ENCODE data around the gene SRBD1.

SRBD1 gene

DNA sequence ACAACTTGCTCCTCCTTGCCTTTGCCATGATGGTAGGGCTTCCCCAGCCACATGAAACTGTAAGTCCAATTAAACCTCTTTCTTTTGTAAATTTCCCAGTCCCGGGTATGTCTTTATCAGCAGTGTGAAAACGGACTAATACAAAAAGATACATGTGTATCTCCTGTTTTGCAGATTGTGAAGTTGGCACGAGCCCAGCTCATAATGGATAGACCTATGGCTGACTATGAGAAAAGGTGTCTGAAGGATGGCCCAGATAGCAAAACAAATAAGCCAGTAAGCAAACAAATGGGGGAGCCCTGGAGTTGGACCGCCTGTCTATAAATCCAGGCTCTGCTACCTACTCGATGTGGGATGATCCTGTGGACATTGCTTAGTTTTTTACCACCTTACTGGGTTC is 24.9 kb upstream of the SRBD1 start:
- no peak for DNase-seq (ENCODE audit: low spot score)

DNA sequence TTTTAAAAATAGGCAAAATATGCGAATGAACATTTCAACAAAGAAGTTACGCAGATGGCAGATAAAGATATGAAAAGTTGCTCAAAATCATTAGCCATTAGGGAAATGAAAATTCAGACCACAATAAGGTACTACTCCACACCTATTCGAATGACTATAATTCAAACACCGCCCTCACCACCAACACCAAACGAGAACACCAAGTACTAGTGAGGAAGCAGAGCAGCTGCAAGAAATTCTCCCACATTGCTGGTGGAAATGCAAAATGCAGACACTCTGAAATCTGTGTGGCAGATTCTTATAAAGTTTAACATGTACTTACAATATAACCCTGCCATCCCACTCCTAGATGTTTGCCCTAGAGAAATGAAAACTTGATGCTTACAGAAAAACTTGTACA is 23.2 kb upstream of the SRBD1 start:
- no peak for DNase-seq (ENCODE audit: low spot score)

- DNase-seq (ENCODE audit: low spot score) = no peak
Measured at GRCh38 chr2:45631955-45632354, 20.9 kb upstream of the SRBD1 start.

DNA sequence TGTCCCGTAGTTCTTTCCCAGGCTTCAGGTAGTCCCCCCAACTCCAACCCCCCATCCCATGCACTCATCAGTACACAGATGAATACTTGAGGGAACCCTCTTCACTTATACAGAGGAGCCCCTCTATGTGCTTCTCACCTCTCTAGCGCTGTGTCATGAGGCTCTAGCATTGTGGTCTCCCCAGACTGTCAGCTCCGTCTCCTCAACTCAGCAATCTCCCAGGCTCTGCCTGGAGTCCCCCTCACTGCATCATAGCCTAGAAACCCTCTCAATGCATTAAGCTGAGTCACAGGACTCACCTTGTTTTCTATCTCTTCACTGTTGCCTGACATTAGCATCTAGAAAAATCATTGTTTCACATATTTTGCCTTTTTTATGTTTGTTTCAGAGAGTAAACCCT is 20.3 kb upstream of the SRBD1 start:
- no peak for DNase-seq (ENCODE audit: low spot score)

DNA sequence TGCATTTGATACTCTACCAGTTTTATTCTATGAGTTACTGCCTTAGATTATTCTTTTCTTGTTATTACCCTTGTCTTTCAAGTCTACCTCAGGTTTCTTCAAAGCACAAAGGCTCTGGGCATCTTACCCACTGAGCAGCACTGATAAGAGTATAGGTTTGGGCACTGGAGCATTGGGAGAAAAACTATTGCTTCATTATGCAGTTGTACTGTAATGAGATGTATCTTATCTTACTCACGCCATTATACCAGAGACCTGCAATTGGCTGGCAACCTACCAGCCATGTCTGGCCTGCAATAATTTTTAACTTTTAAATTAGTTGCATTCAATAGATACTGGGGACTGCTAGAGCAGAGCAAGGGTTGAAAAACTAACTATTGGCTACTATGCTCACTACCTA is 18.9 kb upstream of the SRBD1 start:
- DNase-seq (ENCODE audit: low spot score) = no peak

DNA sequence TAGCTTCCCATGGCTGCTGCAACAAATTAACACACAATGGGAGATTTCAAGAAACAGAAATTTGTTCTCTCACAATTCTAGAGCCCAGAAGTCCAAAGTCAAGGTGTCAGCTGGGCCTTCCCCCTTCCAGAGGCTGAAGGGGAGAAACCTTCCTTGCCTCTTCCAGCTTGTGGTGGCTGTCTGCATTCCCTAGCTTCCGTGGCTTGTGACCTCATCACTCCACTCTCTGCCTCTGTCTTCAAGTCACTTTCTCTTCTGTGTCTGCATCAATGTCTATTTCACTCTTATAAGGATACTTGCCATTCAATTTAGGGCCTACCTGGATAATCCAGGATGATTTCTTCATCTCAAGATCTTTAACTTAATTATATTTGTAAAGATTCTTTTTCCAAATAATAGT is 16.8 kb upstream of the SRBD1 start:
- DNase-seq (ENCODE audit: low spot score) = no peak

DNA sequence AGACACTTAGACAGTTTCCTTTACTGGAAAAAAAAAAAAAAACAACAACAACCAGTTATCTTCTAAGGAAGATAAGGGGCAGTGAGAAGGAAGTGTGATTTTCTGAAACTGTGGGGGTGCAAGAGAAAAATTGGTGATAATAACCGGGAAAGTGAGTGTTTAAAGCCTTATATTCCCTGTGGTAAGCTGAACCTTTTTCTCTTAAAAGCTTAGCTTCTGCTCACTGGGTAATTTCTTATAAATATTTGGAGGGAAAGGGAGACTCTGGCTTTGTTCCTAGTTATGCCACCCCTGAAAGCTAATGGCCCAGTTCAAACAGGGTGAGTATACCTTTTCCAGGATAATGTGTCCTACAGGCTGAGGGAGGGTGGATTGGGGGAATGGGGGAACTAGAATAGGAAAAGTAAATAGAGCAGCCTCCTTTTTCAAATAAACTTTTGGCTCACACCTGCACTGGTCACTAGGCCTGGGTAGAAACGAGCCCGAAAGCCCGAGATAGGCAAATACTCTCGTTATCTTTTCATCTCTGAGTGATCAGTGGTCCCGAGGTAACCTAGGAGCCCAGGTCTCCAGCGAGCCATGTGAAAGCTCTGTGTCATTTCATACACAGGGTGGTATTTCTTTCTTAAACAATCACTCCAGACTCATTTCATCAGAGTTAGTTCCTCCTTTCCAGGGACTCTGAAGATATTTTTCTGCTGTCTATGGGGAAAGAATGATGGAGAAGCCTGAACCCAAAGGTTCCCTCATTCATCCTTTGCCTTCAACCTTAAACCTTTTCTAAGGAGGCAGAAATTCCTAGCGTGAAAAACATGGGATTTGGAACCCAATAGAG is 15.5 kb upstream of the SRBD1 start:
- no peak for DNase-seq (ENCODE audit: low spot score)

GRCh38 chr2:45625824-45626223 is 14.8 kb upstream of the SRBD1 start:
- DNase-seq (ENCODE audit: low spot score) = no peak

- no peak for DNase-seq (ENCODE audit: low spot score)
Measured at GRCh38 chr2:45623098-45623497, 12.0 kb upstream of the SRBD1 start.

- no peak for DNase-seq (ENCODE audit: low spot score)
Measured at GRCh38 chr2:45622336-45623075, 11.4 kb upstream of the SRBD1 start.

DNA sequence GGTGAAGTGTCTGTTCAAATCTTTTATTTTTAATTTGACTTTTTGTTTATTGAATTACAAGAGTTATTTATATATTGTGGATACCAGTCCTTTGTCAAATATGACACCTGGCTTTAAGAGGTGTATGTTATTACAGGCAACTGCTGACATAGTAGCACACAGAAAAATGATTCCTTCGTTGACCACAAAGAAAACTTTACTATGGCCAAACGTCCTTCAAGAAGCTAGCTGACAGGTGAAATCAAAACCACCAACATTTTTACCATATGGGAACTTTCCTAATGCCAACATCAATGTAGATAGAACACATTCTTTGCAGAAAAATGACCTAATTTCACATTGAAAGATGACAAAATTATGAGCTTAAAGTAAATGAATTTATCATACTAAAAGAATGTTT is 6.4 kb upstream of the SRBD1 start:
- DNase-seq (ENCODE audit: low spot score) = no peak

- peak; percentile 31 for DNase-seq (ENCODE audit: low spot score)
Measured at GRCh38 chr2:45616658-45617411, 5.8 kb upstream of the SRBD1 start.

DNA sequence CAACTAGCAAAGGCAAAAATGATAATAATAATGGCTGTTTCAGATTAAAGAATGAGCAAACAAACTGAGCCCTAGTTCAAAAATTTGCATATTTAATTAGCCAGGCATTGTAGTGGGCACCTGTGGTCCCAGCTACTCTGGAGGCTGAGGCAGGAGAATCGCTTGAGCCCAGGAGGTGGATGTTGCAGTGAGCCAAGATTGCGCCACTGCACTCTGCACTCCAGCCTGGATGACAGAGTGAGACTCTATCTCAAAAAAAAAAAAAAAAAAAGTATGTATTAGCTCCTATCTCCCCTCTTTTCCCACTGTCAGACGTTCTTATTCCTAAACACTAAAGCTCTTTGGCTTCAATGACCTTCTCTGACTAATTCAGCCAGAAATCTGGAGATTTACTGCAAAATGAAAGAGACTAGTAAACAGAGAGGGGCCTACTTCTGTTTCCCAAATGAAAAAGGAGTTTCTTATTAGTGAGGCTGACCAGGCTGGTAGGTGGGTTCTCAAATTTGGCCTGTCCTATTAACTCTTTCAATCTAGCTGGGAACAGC is 3.9 kb upstream of the SRBD1 start:
- DNase-seq (ENCODE audit: low spot score) = no peak

DNA sequence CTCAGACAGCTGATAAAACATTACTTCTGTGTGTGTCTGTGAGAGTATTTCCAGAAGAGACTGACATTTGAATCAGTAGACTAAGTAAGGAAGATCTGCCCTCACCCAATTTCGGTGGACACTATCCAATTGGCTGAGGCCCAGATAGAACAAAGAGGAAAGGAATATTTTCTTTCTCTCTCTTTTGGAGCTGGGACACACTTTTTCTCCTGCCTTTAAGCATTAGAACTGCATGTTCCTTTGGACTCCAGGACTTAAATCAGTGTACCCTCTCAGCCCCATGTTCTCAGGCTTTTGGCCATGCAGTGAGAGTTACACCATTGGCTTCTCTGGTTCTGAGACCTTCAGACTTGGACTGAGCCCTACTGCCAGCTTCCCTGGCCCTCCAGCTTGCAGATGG is 3.3 kb upstream of the SRBD1 start:
- no peak for DNase-seq (ENCODE audit: low spot score)

GRCh38 chr2:45612731-45613130 is 1.7 kb upstream of the SRBD1 start:
- no peak for DNase-seq (ENCODE audit: low spot score)

DNA sequence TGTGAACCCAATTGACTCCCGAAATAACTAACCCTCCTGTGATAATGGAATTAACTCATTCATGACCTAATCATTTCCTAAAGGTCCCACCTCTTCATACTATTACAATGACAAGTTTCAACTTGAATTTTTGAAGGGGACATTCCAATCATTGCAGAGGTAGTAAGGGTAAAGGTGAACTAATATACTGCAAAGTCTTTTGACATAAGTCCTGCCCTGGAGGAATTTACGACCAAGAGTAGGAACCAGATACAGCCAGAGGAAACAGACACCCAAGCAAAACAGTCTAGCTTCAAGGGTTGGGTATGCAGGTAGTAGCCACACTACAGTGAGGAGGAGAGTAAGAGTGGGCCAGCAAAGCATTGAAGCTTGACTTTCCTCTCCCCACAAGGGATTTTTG is 1.2 kb upstream of the SRBD1 start:
- DNase-seq (ENCODE audit: low spot score) = no peak

DNA sequence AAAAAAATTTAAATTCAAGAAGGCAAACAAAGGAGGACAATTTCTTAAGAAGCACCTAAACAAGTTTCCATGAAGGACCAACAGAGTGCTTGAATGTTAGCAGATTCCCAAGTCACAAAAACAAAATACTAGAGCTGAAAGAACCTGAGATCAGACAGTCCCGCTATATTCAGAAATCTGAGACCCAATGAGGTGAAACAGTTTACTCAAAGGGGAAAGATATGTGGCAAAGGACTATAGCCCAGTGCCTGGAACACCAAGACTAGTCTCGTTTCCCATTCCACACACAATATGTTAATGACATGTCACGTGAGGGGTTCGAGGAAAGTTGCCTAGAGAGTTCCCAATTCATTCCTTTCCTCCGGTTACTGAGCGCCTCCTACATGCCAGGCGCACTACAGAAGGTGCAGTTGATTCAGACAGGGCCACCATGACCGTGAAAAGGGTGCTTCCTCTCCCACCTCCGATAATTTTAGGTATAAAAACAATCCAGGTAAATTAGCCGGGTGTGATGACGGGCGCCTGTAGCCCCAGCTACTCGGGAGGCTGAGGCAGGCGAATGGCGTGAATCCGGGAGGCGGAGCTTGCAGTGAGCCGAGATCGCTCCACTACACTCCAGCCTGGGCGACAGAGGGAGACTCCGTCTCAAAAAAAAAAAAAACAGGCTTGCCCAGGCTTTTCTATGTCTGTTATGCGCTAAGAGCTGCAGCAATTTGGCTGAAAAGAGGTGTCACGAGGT is 617 bp downstream of the SRBD1 start:
- DNase-seq (ENCODE audit: low spot score) = peak; percentile 75

GRCh38 chr2:45607701-45608100 is 3.4 kb downstream of the SRBD1 start:
- peak; percentile 25 for DNase-seq (ENCODE audit: low spot score)

- DNase-seq (ENCODE audit: low spot score) = no peak
Measured at GRCh38 chr2:45606796-45607195, 4.3 kb downstream of the SRBD1 start.

DNA sequence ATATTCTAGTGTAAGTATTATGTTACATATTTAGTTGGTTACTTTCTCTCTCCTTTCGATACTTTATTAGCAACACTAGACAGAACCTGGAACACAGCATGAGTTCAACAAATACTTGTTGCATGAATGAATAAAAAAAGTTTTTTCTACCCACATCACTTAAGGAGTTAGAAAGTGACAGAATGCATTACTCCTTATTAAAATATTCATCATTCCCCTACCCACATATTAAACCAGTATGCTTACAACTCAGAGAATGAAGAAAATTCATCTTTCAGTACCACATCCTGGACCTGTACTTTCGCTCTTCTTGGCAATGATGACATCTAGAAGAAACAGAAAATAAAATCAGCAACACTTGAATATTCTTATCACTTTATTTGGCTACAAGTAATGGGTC is 6.0 kb downstream of the SRBD1 start:
- no peak for DNase-seq (ENCODE audit: low spot score)

DNA sequence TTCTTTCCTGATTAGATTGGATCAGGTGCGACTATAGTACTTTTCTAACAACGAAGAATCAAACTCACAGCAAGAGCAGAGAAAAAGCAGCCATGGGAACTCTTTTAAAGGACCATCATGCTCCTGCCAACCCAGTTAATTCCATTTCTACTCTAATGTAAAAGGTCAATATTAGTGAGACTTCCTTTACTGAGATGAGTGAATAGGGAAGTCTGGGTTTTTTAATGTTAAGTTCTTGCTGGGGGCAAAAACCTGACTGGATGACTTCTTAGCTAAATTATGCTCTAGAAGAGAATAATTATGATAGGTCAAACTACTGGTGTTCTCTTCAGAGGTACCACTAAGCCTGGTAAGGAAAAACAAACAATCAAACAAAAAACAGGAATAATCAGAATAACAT is 8.4 kb downstream of the SRBD1 start:
- no peak for DNase-seq (ENCODE audit: low spot score)

DNA sequence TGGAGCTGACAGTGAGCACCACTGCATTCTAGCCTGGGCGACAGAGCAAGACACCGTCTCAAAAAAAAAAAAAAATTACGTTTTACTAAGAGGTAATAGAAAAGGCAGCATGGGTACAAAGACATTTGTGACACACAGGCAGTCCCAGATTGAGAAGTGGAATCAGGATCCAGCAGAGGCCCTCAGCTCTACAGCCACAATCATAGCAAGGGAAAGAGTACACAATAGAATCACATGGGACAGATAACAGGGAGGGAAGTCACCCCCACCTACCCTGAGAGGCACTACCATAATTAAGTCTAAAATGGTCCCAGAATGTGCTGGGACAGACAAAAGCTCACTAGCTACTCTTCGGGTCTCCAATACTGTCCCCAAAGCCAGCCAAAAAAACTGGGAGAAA is 12.5 kb downstream of the SRBD1 start:
- no peak for DNase-seq (ENCODE audit: low spot score)

Data from hematopoietic multipotent progenitor cell treated with erythropoietin and hydrocortisone succinate and interleukin-3 and kit ligand, for 17 days (in vitro differentiated cells).